SK-N-SH (cell line): ENCODE data around the gene ZNF724.

Source experiments
- CHD2 ChIP-seq: fragments of 150-350 bp; IDR thresholded peaks from 2 replicates; pipeline ENCODE4 v1.6.1; 2018; ENCODE audit warnings: low read length; ENCODE audit not compliant: partially characterized antibody
- CTCF ChIP-seq: fragments of 200-600 bp; sonication (generic); IDR thresholded peaks from 2 replicates; pipeline ENCODE4 v1.6.1; 2017; ENCODE audit warnings: antibody characterized with exemption, mild to moderate bottlenecking, moderate library complexity
- EP300 ChIP-seq, 2 experiments: IDR thresholded peaks; 2 replicates each; pipeline versions ENCODE4 v1.4.0 to v1.6.1; 2012; ENCODE audit warnings: borderline replicate concordance in 1 of 2, low read depth in 1 of 2, low read length in 1 of 2
- MAX ChIP-seq: IDR thresholded peaks from 2 replicates; pipeline ENCODE4 v1.4.0; 2012; ENCODE audit warnings: low read depth
- MEF2A ChIP-seq: IDR thresholded peaks from 2 replicates; pipeline ENCODE4 v1.4.0; 2012; ENCODE audit warnings: low read depth, borderline replicate concordance
- POLR2AphosphoS5 ChIP-seq: IDR thresholded peaks from 2 replicates; pipeline ENCODE4 v1.6.1; 2012; ENCODE audit warnings: low read depth, low read length
- RAD21 ChIP-seq: IDR thresholded peaks from 2 replicates; pipeline ENCODE4 v1.6.1; 2012; ENCODE audit warnings: mild to moderate bottlenecking, low read length
- RFX5 ChIP-seq: IDR thresholded peaks from 2 replicates; pipeline ENCODE4 v1.6.1; 2012; ENCODE audit warnings: mild to moderate bottlenecking, improper control_type of control experiment, low read length

GRCh38 chr19:23259961-23260360 is 9.8 kb upstream of the ZNF724 start:
- TF ChIP-seq CTCF: no peak
- TF ChIP-seq MEF2A: no peak
- no peak for TF ChIP-seq RAD21
- no peak for TF ChIP-seq CHD2
- no peak for TF ChIP-seq MAX
- TF ChIP-seq POLR2AphosphoS5: no peak
- TF ChIP-seq EP300 (IDR thresholded peaks at IDR 0.05; ENCODE audit: borderline replicate concordance in 1 of 2, low read depth in 1 of 2, low read length in 1 of 2): no peak
- TF ChIP-seq RFX5: no peak
